SK-N-SH (cell line): ENCODE data around the gene TTC14. TPM values are rescaled to one million over a fixed set of nuclear protein-coding genes. Genes with fewer than 3 reads are reported as not detected.

Source experiments
- CTCF ChIA-PET: fragments of 300-600, 350-600 bp; formaldehyde crosslinking; extraction: SDS; loops from one replicate; lab custom pipeline; 2021; lab: Yijun Ruan, JAX
- POLR2A ChIA-PET: fragments of 350-600 bp; sonication (Branson Sonifier 250); formaldehyde crosslinking; extraction: SDS; loops from one replicate; lab custom pipeline; 2020; ENCODE audit warnings: antibody characterized with exemption, inconsistent platforms; lab: Yijun Ruan, JAX
- DNase-seq: peaks from one replicate; pipeline ENCODE4 v3.0.0; 2012
- H2AFZ ChIP-seq: fragments of 200-600 bp; sonication (generic); 2 replicates; pipeline ENCODE4 v1.8.1; 2016; ENCODE audit warnings: antibody characterized with exemption, mild to moderate bottlenecking, low read depth
- H3F3A ChIP-seq: fragments of 200-600 bp; sonication (generic); replicated peaks from 2 replicates; pipeline ENCODE3; 2016; ENCODE audit warnings: antibody characterized with exemption, mild to moderate bottlenecking; ENCODE audit not compliant: insufficient read depth
- H3K27ac ChIP-seq, 2 experiments: fragments of 200-500 bp in 1 of 2; fragments of 200-600 bp in 1 of 2; sonication (Bioruptor generic) in 1 of 2; sonication (generic), shearing (Covaris generic) in 1 of 2; 2 replicates each; pipeline versions ENCODE4 v1.5.1 to v1.6.1; 2014 to 2016; ENCODE audit warnings: low read depth in 2 of 2, inconsistent platforms in 1 of 2, low read length in 1 of 2, mild to moderate bottlenecking in 1 of 2, mixed read lengths in 1 of 2
- H3K27me3 ChIP-seq: fragments of 200-600 bp; sonication (generic), shearing (Covaris generic); 2 replicates; pipeline ENCODE4 v1.6.1; 2016; ENCODE audit warnings: mixed run types; ENCODE audit not compliant: insufficient read depth
- H3K36me3 ChIP-seq, 2 experiments: fragments of 200-500 bp in 1 of 2; fragments of 200-600 bp in 1 of 2; sonication (Bioruptor generic) in 1 of 2; sonication (generic) in 1 of 2; replicated peaks in 1 of 2; 2 replicates each; pipeline versions ENCODE3 to v1.5.1; 2014 to 2016; ENCODE audit warnings: low read length in 1 of 2, mild to moderate bottlenecking in 1 of 2; ENCODE audit not compliant: insufficient read depth in 2 of 2, control insufficient read depth in 1 of 2
- H3K4me1 ChIP-seq, 2 experiments: fragments of 200-500 bp in 1 of 2; fragments of 200-600 bp in 1 of 2; sonication (Bioruptor generic) in 1 of 2; sonication (generic), shearing (Covaris generic) in 1 of 2; 2 replicates each; pipeline versions ENCODE4 v1.5.1 to v1.6.1; 2014 to 2016; ENCODE audit warnings: low read depth in 1 of 2, low read length in 1 of 2, mixed run types in 1 of 2; ENCODE audit not compliant: insufficient read depth in 2 of 2, control insufficient read depth in 1 of 2
- H3K4me2 ChIP-seq: fragments of 200-600 bp; sonication (generic), shearing (Covaris generic); 2 replicates; pipeline ENCODE4 v1.6.1; 2017; ENCODE audit warnings: mixed run types
- H3K4me3 ChIP-seq, 2 experiments: fragments of 200-500 bp in 1 of 2; fragments of 200-600 bp in 1 of 2; sonication (Bioruptor generic) in 1 of 2; sonication (generic), shearing (Covaris generic) in 1 of 2; 2 replicates each; pipeline versions ENCODE4 v1.5.1 to v1.8.1; 2014 to 2016; ENCODE audit warnings: low read depth in 2 of 2, inconsistent platforms in 1 of 2, low read length in 1 of 2, mild to moderate bottlenecking in 1 of 2, mixed read lengths in 1 of 2, moderate library complexity in 1 of 2
- H3K79me2 ChIP-seq: fragments of 200-600 bp; sonication (generic); 2 replicates; pipeline ENCODE4 v1.8.1; 2017; ENCODE audit warnings: mild to moderate bottlenecking; ENCODE audit not compliant: insufficient read depth
- H3K9ac ChIP-seq: fragments of 200-600 bp; sonication (generic); 2 replicates; pipeline ENCODE4 v1.6.1; 2017; ENCODE audit warnings: mixed run types
- H3K9me2 ChIP-seq: fragments of 200-600 bp; sonication (generic); 2 replicates; pipeline ENCODE4 v1.6.1; 2017; ENCODE audit warnings: mixed run types
- H3K9me3 ChIP-seq: fragments of 200-600 bp; sonication (generic); 2 replicates; pipeline ENCODE4 v1.6.1; 2017; ENCODE audit warnings: mixed run types, mild to moderate bottlenecking, moderate library complexity
- H4K20me1 ChIP-seq: fragments of 200-600 bp; sonication (generic); 2 replicates; pipeline ENCODE4 v1.6.1; 2017; ENCODE audit warnings: mild to moderate bottlenecking, mixed run types; ENCODE audit not compliant: insufficient read depth
- FOSL2 ChIP-seq: IDR thresholded peaks from 2 replicates; pipeline ENCODE4 v1.4.0; 2012; ENCODE audit warnings: low read depth, mild to moderate bottlenecking, moderate library complexity, borderline replicate concordance
- FOXM1 ChIP-seq: IDR thresholded peaks from 2 replicates; pipeline ENCODE4 v1.4.0; 2012; ENCODE audit warnings: low read depth, mild to moderate bottlenecking
- PBX3 ChIP-seq: IDR thresholded peaks from 2 replicates; pipeline ENCODE4; 2012
- REST ChIP-seq: IDR thresholded peaks from 2 replicates; pipeline ENCODE4 v1.6.1; 2012; ENCODE audit warnings: mild to moderate bottlenecking, low read depth, low read length, moderate library complexity
- RFX5 ChIP-seq: IDR thresholded peaks from 2 replicates; pipeline ENCODE4 v1.6.1; 2012; ENCODE audit warnings: mild to moderate bottlenecking, improper control_type of control experiment, low read length
- SIN3A ChIP-seq: IDR thresholded peaks from 2 replicates; pipeline ENCODE4 v1.6.1; 2012; ENCODE audit warnings: low read depth, mild to moderate bottlenecking, low read length, moderate library complexity, borderline replicate concordance
- TEAD4 ChIP-seq: IDR thresholded peaks from 2 replicates; pipeline ENCODE4 v1.4.0; 2012; ENCODE audit warnings: mild to moderate bottlenecking, borderline replicate concordance; ENCODE audit not compliant: insufficient read depth
- USF2 ChIP-seq: fragments of 150-350 bp; IDR thresholded peaks from 2 replicates; pipeline ENCODE4 v1.6.1; 2017; ENCODE audit warnings: antibody characterized with exemption, low read length, low read depth, borderline replicate concordance
- WGBS: methylation state at CpG from one replicate; pipeline ENCODE4 v1.1.6; 2017; ENCODE audit warnings: low lambda C conversion rate; 5-methylcytosine and 5-hydroxymethylcytosine counted together
- polyA plus RNA-seq, 3 experiments: library from polyadenylated mRNA; depleted of rRNA; stranded (reverse); fragments of >200 nt; gene quantifications; 2 replicates each; pipeline ENCODE4 v1.2.3, GENCODE V29; 2012

Gene TTC14
- polyA plus RNA-seq, 1 of the 3 experiments (the other 2 are of a cell fraction) = 20.6 TPM

- WGBS = 82% methylated on average over 2 of the region's 2 CpGs
- CTCF ChIA-PET = interaction anchor here (1.3 kb wide), 1 partner anchor 53 kb away, joined by 3 read pairs; the partner anchor contains the start of gene CCDC39
Observed at GRCh38 chr3:180626844-180627243, 24.9 kb downstream of the TTC14 start.

More at GRCh38 chr3:180626844-180627243, 24.9 kb downstream of the TTC14 start:
- Histone ChIP-seq H3K4me2 (no peak overlapping the region), H3K9ac (no peak overlapping the region), H3K4me1 (no peaks in the 10 kb centered on the region), H2AFZ (no peak overlapping the region), H3F3A (no peaks in the 10 kb centered on the region), H3K9me3 (no peaks in the 10 kb centered on the region), H3K9me2 (no peaks in the 10 kb centered on the region), H3K36me3 (no peaks in the 10 kb centered on the region), H3K4me3 (no peak overlapping the region), H3K79me2 (no peaks in the 10 kb centered on the region), H3K27ac (no peak overlapping the region), H3K27me3 (no peaks in the 10 kb centered on the region), H4K20me1 (no peaks in the 10 kb centered on the region)
- POLR2A ChIA-PET = no interaction called here
- no peak for TF ChIP-seq PBX3
- TF ChIP-seq REST = no peak
- no peak for TF ChIP-seq USF2
- TF ChIP-seq FOXM1 = no peak
- TF ChIP-seq TEAD4 = no peak
- no peak for TF ChIP-seq RFX5
- no peak for TF ChIP-seq FOSL2
- no peak for TF ChIP-seq SIN3A
- DNase-seq = no peak
